ENCODE measurements around the gene HRK.

DNA sequence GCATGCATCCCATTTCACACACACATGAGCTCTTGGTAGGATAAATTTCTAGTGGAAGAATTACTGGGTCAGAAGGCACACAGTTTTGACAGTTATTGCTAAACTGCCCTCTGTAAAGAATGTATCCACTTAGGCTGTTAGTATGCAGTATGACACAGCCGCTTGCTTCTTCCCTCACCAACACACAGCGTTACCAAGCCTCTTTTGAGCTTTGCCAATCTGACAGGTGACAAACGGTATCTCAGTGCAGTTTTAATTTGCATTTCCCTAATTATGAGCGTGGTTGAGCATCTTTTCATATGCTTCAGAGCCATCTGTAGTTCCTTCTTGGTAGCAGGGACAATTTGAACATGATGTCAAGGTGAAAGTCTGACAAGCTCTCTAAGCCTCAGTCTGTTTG is 42.9 kb downstream of the HRK start:
- TF ChIP-seq, protein P1, sequence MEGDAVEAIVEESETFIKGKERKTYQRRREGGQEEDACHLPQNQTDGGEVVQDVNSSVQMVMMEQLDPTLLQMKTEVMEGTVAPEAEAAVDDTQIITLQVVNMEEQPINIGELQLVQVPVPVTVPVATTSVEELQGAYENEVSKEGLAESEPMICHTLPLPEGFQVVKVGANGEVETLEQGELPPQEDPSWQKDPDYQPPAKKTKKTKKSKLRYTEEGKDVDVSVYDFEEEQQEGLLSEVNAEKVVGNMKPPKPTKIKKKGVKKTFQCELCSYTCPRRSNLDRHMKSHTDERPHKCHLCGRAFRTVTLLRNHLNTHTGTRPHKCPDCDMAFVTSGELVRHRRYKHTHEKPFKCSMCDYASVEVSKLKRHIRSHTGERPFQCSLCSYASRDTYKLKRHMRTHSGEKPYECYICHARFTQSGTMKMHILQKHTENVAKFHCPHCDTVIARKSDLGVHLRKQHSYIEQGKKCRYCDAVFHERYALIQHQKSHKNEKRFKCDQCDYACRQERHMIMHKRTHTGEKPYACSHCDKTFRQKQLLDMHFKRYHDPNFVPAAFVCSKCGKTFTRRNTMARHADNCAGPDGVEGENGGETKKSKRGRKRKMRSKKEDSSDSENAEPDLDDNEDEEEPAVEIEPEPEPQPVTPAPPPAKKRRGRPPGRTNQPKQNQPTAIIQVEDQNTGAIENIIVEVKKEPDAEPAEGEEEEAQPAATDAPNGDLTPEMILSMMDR (IDR thresholded peaks at IDR 0.05; ENCODE audit: low read depth, low read length, missing input control): no peak
- TF ChIP-seq, protein P2, sequence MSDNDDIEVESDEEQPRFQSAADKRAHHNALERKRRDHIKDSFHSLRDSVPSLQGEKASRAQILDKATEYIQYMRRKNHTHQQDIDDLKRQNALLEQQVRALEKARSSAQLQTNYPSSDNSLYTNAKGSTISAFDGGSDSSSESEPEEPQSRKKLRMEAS (IDR thresholded peaks at IDR 0.05): no peak
- TF ChIP-seq HNF4A (conservative IDR thresholded peaks at IDR 0.05) (no peak), YY1 (IDR thresholded peaks at IDR 0.05) (no peak), TAF1 (conservative IDR thresholded peaks at IDR 0.05) (no peak), RXRA (IDR thresholded peaks at IDR 0.05) (no peak), RAD21 (IDR thresholded peaks at IDR 0.05) (no peak), FOXA2 (IDR thresholded peaks at IDR 0.05) (no peak), SP1 (IDR thresholded peaks at IDR 0.05) (no peak), JUND (IDR thresholded peaks at IDR 0.05) (no peak)
- TF ChIP-seq, protein P3, sequence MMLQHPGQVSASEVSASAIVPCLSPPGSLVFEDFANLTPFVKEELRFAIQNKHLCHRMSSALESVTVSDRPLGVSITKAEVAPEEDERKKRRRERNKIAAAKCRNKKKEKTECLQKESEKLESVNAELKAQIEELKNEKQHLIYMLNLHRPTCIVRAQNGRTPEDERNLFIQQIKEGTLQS (IDR thresholded peaks at IDR 0.05): no peak
